Upper lobe of left lung (tissue), 6 donors: ENCODE measurements around the gene PIBF1. TPM values are rescaled to one million over a fixed set of nuclear protein-coding genes. Genes with fewer than 3 reads are reported as not detected.
"Not testable (repeated sequence)": the region's sequence is repeated elsewhere in the genome, so short reads cannot be mapped to it uniquely, and the experiment has no call there.

Experiments used
- ATAC-seq, 2 donors: fragments of 200-7000 bp; cut with Tn5 transposase; one replicate each; pipeline ENCODE4 v1.9.1; 2022; ENCODE audit warnings: mild to moderate bottlenecking in 2 of 2, moderate library complexity in 2 of 2; ENCODE audit not compliant: low FRiP score in 2 of 2
- DNase-seq, 2 donors: peaks; one replicate each; pipeline ENCODE4 v3.0.0-alpha.2; 2019 to 2020
- H3K27ac ChIP-seq, 4 donors: fragments of 200-600 bp; sonication (generic); one replicate each; pipeline ENCODE4 v1.5.1; 2016 to 2019
- H3K27me3 ChIP-seq, 4 donors: fragments of 200-600 bp; sonication (generic); one replicate each; pipeline ENCODE4 v1.5.1; 2017 to 2019
- H3K36me3 ChIP-seq, 4 donors: fragments of 200-600 bp; sonication (generic); one replicate each; pipeline ENCODE4 v1.5.1; 2016 to 2019
- H3K4me1 ChIP-seq, 4 donors: fragments of 200-600 bp; sonication (generic); one replicate each; pipeline ENCODE4 v1.5.1; 2018 to 2019
- H3K4me3 ChIP-seq, 4 donors: fragments of 200-600 bp; sonication (generic); one replicate each; pipeline ENCODE4 v1.5.1; 2017 to 2019; ENCODE audit warnings: mild to moderate bottlenecking in 2 of 4, moderate library complexity in 1 of 4
- H3K9me3 ChIP-seq, 4 donors: fragments of 200-600 bp; sonication (generic); one replicate each; pipeline ENCODE4 v1.5.1; 2018 to 2019
- EP300 ChIP-seq, 4 donors: sonication (generic); formaldehyde crosslinking; IDR thresholded peaks; one replicate each; pipeline ENCODE4 v1.5.1; 2017; ENCODE audit warnings: antibody characterized with exemption in 4 of 4, control low read depth in 2 of 4
- POLR2A ChIP-seq, 4 donors: fragments of 450-650 bp; IDR thresholded peaks; one replicate each; pipeline ENCODE4 v1.5.1; 2016 to 2017; ENCODE audit warnings: antibody characterized with exemption in 4 of 4, mild to moderate bottlenecking in 2 of 4
- POLR2AphosphoS5 ChIP-seq, 2 donors: sonication (generic); formaldehyde crosslinking; IDR thresholded peaks; one replicate each; pipeline ENCODE4 v1.5.1; 2017; ENCODE audit warnings: antibody characterized with exemption in 2 of 2
- WGBS, 2 donors: methylation state at CpG; one replicate each; pipeline ENCODE4 v1.1.5; 2017 to 2018; 5-methylcytosine and 5-hydroxymethylcytosine counted together
- total RNA-seq, 6 donors: library from RNA; depleted of rRNA in 4 of 6; stranded (reverse); fragments of >200 nt in 4 of 6; gene quantifications; one replicate each; pipeline versions ENCODE4 v1.1.0 to v1.2.1, GENCODE V29; 2016 to 2021
- TF ChIP-seq, protein P1 (sequence below), 6 experiments: fragments of 450-650 bp in 4 of 6; fragments of 200-600 bp in 2 of 6; sonication (generic) in 2 of 6; IDR thresholded peaks; one replicate each; pipeline ENCODE4 v1.5.1; 2016 to 2019; ENCODE audit warnings: antibody characterized with exemption in 6 of 6
- donor health status: DM: no; HTN: no; CAD: no; lungs with moderate emphysema.
- donor health status: DM: no; HTN: yes; CAD: no; lungs with severe emphysema.

PIBF1 gene
- total RNA-seq, 6 donors from 2014 or later = 14.1 to 80.7 (median 21.4) TPM

DNA sequence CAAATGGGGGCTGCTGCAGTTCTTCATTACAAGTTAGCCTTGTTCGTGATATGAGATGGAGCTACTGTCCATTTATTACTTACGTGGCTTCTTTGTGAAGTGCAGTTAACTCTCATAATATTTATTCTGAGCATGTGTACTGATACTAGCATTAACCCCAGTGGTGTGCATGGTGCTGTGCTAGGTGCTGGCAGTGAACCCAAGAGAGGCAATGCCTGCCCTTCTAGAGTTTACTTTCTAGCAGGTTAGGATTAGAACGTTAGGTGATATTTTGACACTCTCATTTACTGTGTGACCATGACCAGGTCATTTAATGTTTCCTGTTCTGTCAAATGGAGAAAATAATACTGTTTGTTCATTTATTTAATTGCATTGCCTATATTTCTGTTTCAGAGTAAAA, 16.9 kb downstream of the PIBF1 start:
- Histone ChIP-seq H3K27me3 (no peaks in the 10 kb centered on the region), H3K9me3 (no peaks in the 10 kb centered on the region), H3K27ac (no peak overlapping the region), H3K36me3 (peaks cover 2 to 72% (median 9%) of the 10 kb centered on the region in 4 donors), H3K4me1 (no peaks in the 10 kb centered on the region), H3K4me3 (no peak overlapping the region)
- no peak for DNase-seq
- no peak for TF ChIP-seq POLR2A (IDR thresholded peaks at IDR 0.05)
- TF ChIP-seq, protein P1, sequence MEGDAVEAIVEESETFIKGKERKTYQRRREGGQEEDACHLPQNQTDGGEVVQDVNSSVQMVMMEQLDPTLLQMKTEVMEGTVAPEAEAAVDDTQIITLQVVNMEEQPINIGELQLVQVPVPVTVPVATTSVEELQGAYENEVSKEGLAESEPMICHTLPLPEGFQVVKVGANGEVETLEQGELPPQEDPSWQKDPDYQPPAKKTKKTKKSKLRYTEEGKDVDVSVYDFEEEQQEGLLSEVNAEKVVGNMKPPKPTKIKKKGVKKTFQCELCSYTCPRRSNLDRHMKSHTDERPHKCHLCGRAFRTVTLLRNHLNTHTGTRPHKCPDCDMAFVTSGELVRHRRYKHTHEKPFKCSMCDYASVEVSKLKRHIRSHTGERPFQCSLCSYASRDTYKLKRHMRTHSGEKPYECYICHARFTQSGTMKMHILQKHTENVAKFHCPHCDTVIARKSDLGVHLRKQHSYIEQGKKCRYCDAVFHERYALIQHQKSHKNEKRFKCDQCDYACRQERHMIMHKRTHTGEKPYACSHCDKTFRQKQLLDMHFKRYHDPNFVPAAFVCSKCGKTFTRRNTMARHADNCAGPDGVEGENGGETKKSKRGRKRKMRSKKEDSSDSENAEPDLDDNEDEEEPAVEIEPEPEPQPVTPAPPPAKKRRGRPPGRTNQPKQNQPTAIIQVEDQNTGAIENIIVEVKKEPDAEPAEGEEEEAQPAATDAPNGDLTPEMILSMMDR (IDR thresholded peaks at IDR 0.05) = no peak
- TF ChIP-seq EP300 (IDR thresholded peaks at IDR 0.05) = no peak
- TF ChIP-seq POLR2AphosphoS5 (IDR thresholded peaks at IDR 0.05) = no peak
- no peak for ATAC-seq
- WGBS, 2 donors = 65 to 75% methylated on average over 3 of the region's 3 CpGs

DNA sequence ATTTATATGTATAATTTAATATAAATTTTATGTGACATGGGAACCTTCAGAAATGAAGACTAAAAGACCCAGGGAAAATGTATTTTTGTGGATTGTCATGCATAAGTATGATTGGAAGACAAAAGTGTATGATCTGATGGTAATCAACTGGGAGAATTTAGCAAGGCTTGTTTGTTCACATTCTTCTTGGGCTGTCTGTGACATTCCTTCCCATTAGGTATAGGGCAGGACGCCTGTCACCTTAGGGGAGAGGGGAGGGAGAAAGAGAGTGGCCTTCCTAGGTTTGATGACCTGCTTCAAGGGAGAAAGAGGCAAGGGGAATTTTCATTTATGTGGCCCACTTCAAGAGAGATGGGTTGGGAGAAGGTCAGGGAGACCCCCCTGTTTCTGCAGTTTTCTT, 22.4 kb downstream of the PIBF1 start:
- Histone ChIP-seq H3K27me3 (no peaks in the 10 kb centered on the region), H3K27ac (no peak overlapping the region), H3K4me3 (no peak overlapping the region), H3K4me1 (peaks cover 0 to 3% (median 1%) of the 10 kb centered on the region in 4 donors), H3K9me3 (no peaks in the 10 kb centered on the region), H3K36me3 (peaks cover 0 to 28% (median 1%) of the 10 kb centered on the region in 4 donors)
- 93 to 94% methylated on average over 1 of the region's 1 CpG for WGBS, 2 donors
- TF ChIP-seq EP300 (IDR thresholded peaks at IDR 0.05) (no peak), POLR2AphosphoS5 (IDR thresholded peaks at IDR 0.05) (no peak), POLR2A (IDR thresholded peaks at IDR 0.05) (no peak)
- TF ChIP-seq, protein P1 (IDR thresholded peaks at IDR 0.05) = no peak
- ATAC-seq = no peak
- no peak for DNase-seq

DNA sequence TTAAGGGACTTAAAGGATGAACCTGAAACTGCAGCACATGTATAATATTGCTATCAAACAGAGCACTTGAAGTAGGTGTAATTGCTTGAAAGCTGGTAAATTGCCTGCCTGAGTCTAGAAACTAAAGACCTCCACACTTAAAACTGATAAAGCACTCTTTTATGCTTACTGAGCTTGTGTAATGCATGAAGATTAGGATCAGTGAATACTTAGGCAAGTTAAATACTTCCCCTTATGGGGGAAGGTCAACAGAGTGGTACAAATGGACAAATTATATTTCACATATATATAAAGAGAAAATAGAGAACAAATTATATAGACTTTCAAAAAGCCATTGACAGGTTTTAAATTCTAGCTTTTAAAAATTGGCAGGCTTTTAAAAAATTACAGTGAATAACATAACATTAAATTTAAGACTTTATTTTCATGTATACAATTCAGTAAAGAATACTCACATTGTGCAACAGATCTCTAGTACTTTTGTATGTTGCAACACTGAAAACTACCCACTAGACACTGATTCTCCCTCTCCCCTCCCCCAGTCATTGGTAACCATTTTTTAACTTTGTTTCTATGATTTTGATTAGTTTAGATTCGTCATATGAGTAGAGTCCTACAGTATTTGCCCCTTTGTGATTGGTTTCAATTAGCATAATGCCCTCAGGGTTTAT, 23.9 kb downstream of the PIBF1 start:
- Histone ChIP-seq H3K27ac (no peak overlapping the region), H3K9me3 (no peaks in the 10 kb centered on the region), H3K4me3 (no peak overlapping the region), H3K4me1 (peaks cover 0 to 4% (median 3%) of the 10 kb centered on the region in 4 donors), H3K36me3 (peaks cover 0 to 13% (median 1%) of the 10 kb centered on the region in 4 donors), H3K27me3 (no peaks in the 10 kb centered on the region)
- WGBS, 2 donors = 93 to 96% methylated on average over 1 of the region's 1 CpG
- DNase-seq (no peak), ATAC-seq (no peak)
- TF ChIP-seq POLR2A (IDR thresholded peaks at IDR 0.05) (no peak), POLR2AphosphoS5 (IDR thresholded peaks at IDR 0.05) (no peak), EP300 (IDR thresholded peaks at IDR 0.05) (no peak)
- TF ChIP-seq, protein P1 (IDR thresholded peaks at IDR 0.05) = no peak

DNA sequence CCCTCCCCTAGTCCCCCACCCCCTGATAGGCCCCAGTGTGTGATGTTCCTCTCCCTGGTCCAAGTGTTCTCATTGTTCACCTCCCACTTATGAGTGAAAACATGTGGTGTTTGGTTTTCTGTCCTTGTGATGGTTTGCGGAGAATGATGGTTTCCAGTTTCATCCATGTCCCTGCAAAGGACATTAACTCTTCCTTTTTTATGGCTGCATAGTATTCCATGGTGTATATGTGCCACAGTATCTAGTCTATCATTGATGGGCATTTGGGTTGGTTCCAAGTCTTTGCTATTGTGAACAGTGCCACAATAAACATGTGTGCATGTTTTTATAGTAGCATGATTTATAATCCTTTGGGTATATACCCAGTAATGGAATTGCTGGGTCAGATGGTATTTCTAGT, 24.6 kb downstream of the PIBF1 start:
- not testable (repeated sequence) for H3K27me3 ChIP-seq, H3K4me1 ChIP-seq, H3K27ac ChIP-seq, H3K9me3 ChIP-seq, ATAC-seq, DNase-seq, H3K4me3 ChIP-seq, H3K36me3 ChIP-seq
- 100% methylated on average over 1 of the region's 1 CpG for WGBS, 2 donors

DNA sequence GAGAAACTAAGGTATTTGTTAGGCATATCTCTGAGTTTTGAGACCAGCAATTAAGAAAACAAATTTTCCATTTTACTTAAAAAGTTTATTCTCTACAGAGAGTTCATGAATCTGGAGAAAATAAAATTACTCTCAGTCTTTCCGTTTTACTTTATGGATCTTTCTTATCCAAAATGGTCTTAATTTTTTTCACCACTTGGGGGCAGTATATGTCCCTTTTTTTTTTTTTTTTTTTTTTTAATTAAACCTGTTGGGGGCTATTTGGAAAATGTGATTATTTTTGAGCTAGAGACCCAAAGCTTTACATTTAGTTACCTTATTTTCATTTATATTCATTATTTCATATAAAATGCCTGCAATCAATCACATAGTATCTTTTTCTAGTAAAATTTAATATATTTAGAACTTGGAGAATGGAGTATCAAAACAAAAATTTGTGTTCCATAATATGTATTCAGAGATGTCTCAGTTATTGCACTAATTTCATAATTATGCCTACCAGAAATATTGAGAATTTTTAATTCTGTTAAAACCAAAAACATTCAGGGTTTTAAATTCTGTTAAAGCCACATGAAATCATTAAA, 27.1 kb downstream of the PIBF1 start:
- Histone ChIP-seq H3K9me3 (no peaks in the 10 kb centered on the region), H3K4me3 (no peak overlapping the region), H3K4me1 (peaks cover 0 to 4% (median 3%) of the 10 kb centered on the region in 4 donors), H3K27me3 (no peaks in the 10 kb centered on the region), H3K27ac (no peak overlapping the region), H3K36me3 (peaks cover 0 to 11% (median 4%) of the 10 kb centered on the region in 4 donors)
- 6 to 12% methylated on average over 1 of the region's 1 CpG for WGBS, 2 donors
- no peak for DNase-seq
- ATAC-seq = no peak
- TF ChIP-seq, protein P1 (IDR thresholded peaks at IDR 0.05) = peak in 2 of 6 experiments; percentile 37 to 58
- TF ChIP-seq POLR2AphosphoS5 (IDR thresholded peaks at IDR 0.05) = no peak
